Measurements from ENCODE around the gene DOCK6.

GRCh38 chr19:11208561-11209471 is 53.5 kb downstream of the DOCK6 start:
- no peak for TF ChIP-seq ATF2 (tag by site-specific recombination; IDR thresholded peaks at IDR 0.05; ENCODE audit: low read depth)
- TF ChIP-seq BCL11B (tag by site-specific recombination; IDR thresholded peaks at IDR 0.05; ENCODE audit: low read depth): no peak
- TF ChIP-seq CTCF (tag by site-specific recombination; IDR thresholded peaks at IDR 0.05): no peak
- TF ChIP-seq ZNF704 (tag by site-specific recombination; IDR thresholded peaks at IDR 0.05): no peak
- no peak for TF ChIP-seq EGR2 (tag by site-specific recombination; IDR thresholded peaks at IDR 0.05; ENCODE audit: low read depth)
- no peak for TF ChIP-seq SETDB1 (IDR thresholded peaks at IDR 0.05; ENCODE audit: insufficient read length, low read length)
- no peak for TF ChIP-seq ZNF121 (tag by site-specific recombination; IDR thresholded peaks at IDR 0.05)
- TF ChIP-seq SP2 (tag by site-specific recombination; IDR thresholded peaks at IDR 0.05): no peak
- no peak for TF ChIP-seq ZNF423 (tag by site-specific recombination; IDR thresholded peaks at IDR 0.05)
- no peak for TF ChIP-seq ZFP37 (tag by site-specific recombination; IDR thresholded peaks at IDR 0.05)
- no peak for TF ChIP-seq ZNF843 (tag by site-specific recombination; IDR thresholded peaks at IDR 0.05)
- TF ChIP-seq ZNF350 (tag by site-specific recombination; IDR thresholded peaks at IDR 0.05): no peak
